Endodermal cell (in vitro differentiated cells): ENCODE measurements around the gene AIRE. TPM values are rescaled to one million over a fixed set of nuclear protein-coding genes. Genes with fewer than 3 reads are reported as not detected.

Source experiments
- DNase-seq: peaks from one replicate; pipeline ENCODE4 v3.0.0-alpha.2; 2017
- H3K27ac ChIP-seq: 2 replicates; pipeline ENCODE4 v1.5.1; 2013; ENCODE audit warnings: mild to moderate bottlenecking, low read depth, low read length, moderate library complexity
- H3K27me3 ChIP-seq: 2 replicates; pipeline ENCODE4 v1.6.1; 2013; ENCODE audit warnings: mild to moderate bottlenecking, low read length, moderate library complexity; ENCODE audit not compliant: insufficient read depth, control insufficient read depth, poor library complexity, severe bottlenecking
- H3K36me3 ChIP-seq: 2 replicates; pipeline ENCODE4 v1.7.0; 2013; ENCODE audit warnings: mild to moderate bottlenecking, low read length, moderate library complexity; ENCODE audit not compliant: control insufficient read depth, insufficient read depth
- H3K4me1 ChIP-seq: one replicate; pipeline ENCODE4 v1.7.0; 2013; ENCODE audit warnings: low read length; ENCODE audit not compliant: control insufficient read depth, insufficient read depth
- H3K4me3 ChIP-seq: 2 replicates; pipeline ENCODE4 v1.5.1; 2013; ENCODE audit warnings: mild to moderate bottlenecking, low read length, moderate library complexity
- H3K9ac ChIP-seq: 2 replicates; pipeline ENCODE4 v1.6.1; 2013; ENCODE audit warnings: mild to moderate bottlenecking, low read length, moderate library complexity; ENCODE audit not compliant: poor library complexity, severe bottlenecking; ENCODE audit errors: extremely low read depth
- H3K9me3 ChIP-seq: 2 replicates; pipeline ENCODE4 v1.6.1; 2013; ENCODE audit warnings: mild to moderate bottlenecking, low read length, moderate library complexity; ENCODE audit not compliant: control insufficient read depth
- H3K27ac Mint-ChIP-seq: 2 replicates; pipeline ENCODE4 v1.8.0; 2020; ENCODE audit warnings: mixed read lengths
- H3K27me3 Mint-ChIP-seq: 2 replicates; pipeline ENCODE4 v1.8.0; 2021; ENCODE audit warnings: mild to moderate bottlenecking, mixed read lengths; ENCODE audit not compliant: insufficient read depth
- H3K36me3 Mint-ChIP-seq: 2 replicates; pipeline ENCODE4 v1.8.0; 2020; ENCODE audit warnings: low read depth, mixed read lengths
- H3K4me1 Mint-ChIP-seq: 2 replicates; pipeline ENCODE4 v1.8.0; 2020; ENCODE audit warnings: mixed read lengths
- H3K4me3 Mint-ChIP-seq: 2 replicates; pipeline ENCODE4 v1.8.0; 2020; ENCODE audit warnings: mild to moderate bottlenecking, moderate library complexity, mixed read lengths
- H3K9me3 Mint-ChIP-seq: 2 replicates; pipeline ENCODE4 v1.8.0; 2020; ENCODE audit warnings: mild to moderate bottlenecking, mixed read lengths
- WGBS, 2 experiments: methylation state at CpG; one replicate each; pipeline versions ENCODE4 v1.1.5 to v1.1.7; 2013; ENCODE audit warnings: missing lambda C conversion rate in 2 of 2, mixed read lengths in 1 of 2; ENCODE audit not compliant: insufficient coverage in 1 of 2, insufficient read length in 1 of 2; 5-methylcytosine and 5-hydroxymethylcytosine counted together
- total RNA-seq, 2 donors: library from RNA; stranded (reverse); fragmentation: NEBNext Ultra II Directional in 1 of 2; extraction: Animal tissue kit (Norgen Biotek cat#: 25700) in 1 of 2; gene quantifications; 2 replicates in 1 of 2; 3 replicates in 1 of 2; pipeline ENCODE4 v1.2.1, GENCODE V29; 2021
- TF ChIP-seq, protein P1 (sequence below): fragments of 200-600 bp; sonication (generic); conservative IDR thresholded peaks from 2 replicates; pipeline ENCODE4 v1.5.0; 2021; ENCODE audit warnings: antibody characterized with exemption, mild to moderate bottlenecking

AIRE gene
- total RNA-seq, 2 donors from 2014 or later = 1.2 to 2.7 TPM

DNA sequence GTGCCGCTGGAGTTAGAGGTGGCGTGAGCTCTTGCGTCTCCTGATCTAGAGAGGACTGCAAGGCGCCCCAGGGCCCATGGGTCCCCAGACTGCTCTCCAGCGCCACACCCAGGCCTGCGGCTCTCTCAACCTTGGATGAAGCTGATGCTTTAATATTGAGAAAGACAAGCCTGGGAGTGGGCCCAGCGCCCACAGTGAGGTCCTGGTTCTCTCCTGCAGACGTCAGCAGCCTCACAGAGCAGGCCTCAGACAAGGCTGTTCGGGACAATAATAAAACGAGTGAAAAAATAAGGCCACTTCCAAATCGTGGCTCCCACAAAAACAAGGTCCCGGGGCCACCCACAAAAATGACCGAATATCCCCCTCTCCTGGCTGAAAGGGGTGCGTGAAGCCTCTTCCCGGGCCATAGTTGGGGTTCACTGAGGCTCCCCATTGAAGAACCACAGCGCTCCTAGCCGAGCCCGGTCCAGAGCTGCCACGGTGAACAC is 18.0 kb upstream of the AIRE start:
- peak; percentile 76 for DNase-seq
- Histone ChIP-seq H3K4me3 (no peak overlapping the region), H3K27me3 (no peaks in the 10 kb centered on the region), H3K4me1 (peaks cover 8% of the 10 kb centered on the region), H3K9me3 (no peaks in the 10 kb centered on the region), H3K9ac (no peak overlapping the region), H3K27ac (no peak overlapping the region), H3K36me3 (no peaks in the 10 kb centered on the region)
- H3K27ac Mint-ChIP-seq = no peak overlapping the region
- H3K36me3 Mint-ChIP-seq = no peaks in the 10 kb centered on the region
- H3K4me1 Mint-ChIP-seq = peaks cover 8% of the 10 kb centered on the region
- H3K4me3 Mint-ChIP-seq = no peak overlapping the region
- H3K9me3 Mint-ChIP-seq = no peaks in the 10 kb centered on the region
- 92 to 94% methylated on average over 15 to 19 of the region's 19 CpGs for WGBS, 2 experiments
- TF ChIP-seq, protein P1, sequence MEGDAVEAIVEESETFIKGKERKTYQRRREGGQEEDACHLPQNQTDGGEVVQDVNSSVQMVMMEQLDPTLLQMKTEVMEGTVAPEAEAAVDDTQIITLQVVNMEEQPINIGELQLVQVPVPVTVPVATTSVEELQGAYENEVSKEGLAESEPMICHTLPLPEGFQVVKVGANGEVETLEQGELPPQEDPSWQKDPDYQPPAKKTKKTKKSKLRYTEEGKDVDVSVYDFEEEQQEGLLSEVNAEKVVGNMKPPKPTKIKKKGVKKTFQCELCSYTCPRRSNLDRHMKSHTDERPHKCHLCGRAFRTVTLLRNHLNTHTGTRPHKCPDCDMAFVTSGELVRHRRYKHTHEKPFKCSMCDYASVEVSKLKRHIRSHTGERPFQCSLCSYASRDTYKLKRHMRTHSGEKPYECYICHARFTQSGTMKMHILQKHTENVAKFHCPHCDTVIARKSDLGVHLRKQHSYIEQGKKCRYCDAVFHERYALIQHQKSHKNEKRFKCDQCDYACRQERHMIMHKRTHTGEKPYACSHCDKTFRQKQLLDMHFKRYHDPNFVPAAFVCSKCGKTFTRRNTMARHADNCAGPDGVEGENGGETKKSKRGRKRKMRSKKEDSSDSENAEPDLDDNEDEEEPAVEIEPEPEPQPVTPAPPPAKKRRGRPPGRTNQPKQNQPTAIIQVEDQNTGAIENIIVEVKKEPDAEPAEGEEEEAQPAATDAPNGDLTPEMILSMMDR = peak; percentile 61
- no peaks in the 10 kb centered on the region for H3K27me3 Mint-ChIP-seq

GRCh38 chr21:44269090-44269489 is 16.6 kb upstream of the AIRE start:
- H3K4me1 ChIP-seq = no peaks in the 10 kb centered on the region
- DNase-seq = peak; percentile 31
- H3K9me3 ChIP-seq = no peaks in the 10 kb centered on the region
- Mint-ChIP-seq H3K4me3 (no peak overlapping the region), H3K27ac (no peak overlapping the region), H3K27me3 (no peaks in the 10 kb centered on the region), H3K36me3 (no peaks in the 10 kb centered on the region), H3K9me3 (no peaks in the 10 kb centered on the region), H3K4me1 (peaks cover 3% of the 10 kb centered on the region)
- H3K36me3 ChIP-seq = no peaks in the 10 kb centered on the region
- H3K9ac ChIP-seq = no peak overlapping the region
- no peak overlapping the region for H3K27ac ChIP-seq
- no peak overlapping the region for H3K4me3 ChIP-seq
- TF ChIP-seq, protein P1 = no peak
- H3K27me3 ChIP-seq = no peaks in the 10 kb centered on the region
- WGBS, 2 experiments = 72 to 81% methylated on average over 7 to 8 of the region's 8 CpGs

- Mint-ChIP-seq H3K9me3 (peaks cover 4% of the 10 kb centered on the region), H3K27ac (no peak overlapping the region), H3K4me3 (no peak overlapping the region), H3K36me3 (no peaks in the 10 kb centered on the region), H3K27me3 (no peaks in the 10 kb centered on the region), H3K4me1 (peaks cover 7% of the 10 kb centered on the region)
- Histone ChIP-seq H3K27ac (no peak overlapping the region), H3K36me3 (no peaks in the 10 kb centered on the region), H3K4me1 (no peaks in the 10 kb centered on the region), H3K9ac (no peak overlapping the region), H3K27me3 (no peaks in the 10 kb centered on the region), H3K9me3 (no peaks in the 10 kb centered on the region), H3K4me3 (no peak overlapping the region)
- WGBS, 2 experiments = 92 to 96% methylated on average over 14 to 18 of the region's 18 CpGs
- TF ChIP-seq, protein P1 = no peak
- DNase-seq = no peak
Measured at GRCh38 chr21:44271558-44272283, 14.0 kb upstream of the AIRE start.
